Hematopoietic multipotent progenitor cell treated with erythropoietin and hydrocortisone succinate and interleukin-3 and kit ligand, for 15 days (in vitro differentiated cells): ENCODE data around the gene AP5S1.

Experiments used
- DNase-seq: peaks from one replicate; pipeline ENCODE4 v3.0.0-alpha.2; 2015; ENCODE audit warnings: low spot score

AP5S1 gene

GRCh38 chr20:3876676-3877075 lies 56.3 kb downstream of the AP5S1 start:
- no peak for DNase-seq
